ENCODE measurements around the gene OSBPL10. TPM values are rescaled to one million over a fixed set of nuclear protein-coding genes. Genes with fewer than 3 reads are reported as not detected.

Gene OSBPL10
- total RNA-seq, 1 donor from 2014 or later = 20.5 TPM

- DNase-seq (ENCODE audit: low read depth) (peak; percentile 45), FAIRE-seq (no peak)
- Histone ChIP-seq H3K4me3 (ENCODE audit: low read depth, low read length) (no peak overlapping the region), H3K27me3 (ENCODE audit: control insufficient read depth, insufficient read depth, low read length) (no peaks in the 10 kb centered on the region), H3K36me3 (ENCODE audit: control insufficient read depth, insufficient read depth, low read length) (peaks cover 1% of the 10 kb centered on the region)
- no peak for TF ChIP-seq CTCF (IDR thresholded peaks at IDR 0.05; ENCODE audit: insufficient read depth, low read length, severe bottlenecking)
Observed at GRCh38 chr3:31813197-31813596, 167.9 kb downstream of the OSBPL10 start.

- TF ChIP-seq CTCF (IDR thresholded peaks at IDR 0.05; ENCODE audit: insufficient read depth, low read length, severe bottlenecking) = no peak
- no peak overlapping the region for H3K4me3 ChIP-seq (ENCODE audit: low read depth, low read length)
- no peaks in the 10 kb centered on the region for H3K27me3 ChIP-seq (ENCODE audit: control insufficient read depth, insufficient read depth, low read length)
- peaks cover 1% of the 10 kb centered on the region for H3K36me3 ChIP-seq (ENCODE audit: control insufficient read depth, insufficient read depth, low read length)
- FAIRE-seq (no peak), DNase-seq (ENCODE audit: low read depth) (no peak)
Observed at GRCh38 chr3:31810991-31811433, 170.1 kb downstream of the OSBPL10 start.

- H3K4me3 ChIP-seq (ENCODE audit: low read depth, low read length) = no peak overlapping the region
- no peak for FAIRE-seq
- TF ChIP-seq CTCF (IDR thresholded peaks at IDR 0.05; ENCODE audit: insufficient read depth, low read length, severe bottlenecking) = no peak
- H3K27me3 ChIP-seq (ENCODE audit: control insufficient read depth, insufficient read depth, low read length) = no peaks in the 10 kb centered on the region
- H3K36me3 ChIP-seq (ENCODE audit: control insufficient read depth, insufficient read depth, low read length) = no peaks in the 10 kb centered on the region
- DNase-seq (ENCODE audit: low read depth) = no peak
Observed at GRCh38 chr3:31808143-31808720, 172.8 kb downstream of the OSBPL10 start.

GRCh38 chr3:31804251-31805051, 176.6 kb downstream of the OSBPL10 start:
- DNase-seq (ENCODE audit: low read depth) (peak; percentile 33), FAIRE-seq (no peak)

GRCh38 chr3:31802981-31803740, 177.9 kb downstream of the OSBPL10 start:
- no peaks in the 10 kb centered on the region for H3K36me3 ChIP-seq (ENCODE audit: control insufficient read depth, insufficient read depth, low read length)
- no peak overlapping the region for H3K4me3 ChIP-seq (ENCODE audit: low read depth, low read length)
- FAIRE-seq (no peak), DNase-seq (ENCODE audit: low read depth) (no peak)
- no peak for TF ChIP-seq CTCF (IDR thresholded peaks at IDR 0.05; ENCODE audit: insufficient read depth, low read length, severe bottlenecking)
- no peaks in the 10 kb centered on the region for H3K27me3 ChIP-seq (ENCODE audit: control insufficient read depth, insufficient read depth, low read length)

More at GRCh38 chr3:31804251-31805051, 176.6 kb downstream of the OSBPL10 start:
- no peak overlapping the region for H3K4me3 ChIP-seq (ENCODE audit: low read depth, low read length)
- no peak for TF ChIP-seq CTCF (IDR thresholded peaks at IDR 0.05; ENCODE audit: insufficient read depth, low read length, severe bottlenecking)
- H3K36me3 ChIP-seq (ENCODE audit: control insufficient read depth, insufficient read depth, low read length) = no peaks in the 10 kb centered on the region
- H3K27me3 ChIP-seq (ENCODE audit: control insufficient read depth, insufficient read depth, low read length) = no peaks in the 10 kb centered on the region
